WTC11 (cell line): ENCODE measurements around the gene NRXN3.

Experiments
- CREB1 ChIP-seq: sonication (generic); formaldehyde crosslinking; IDR thresholded peaks from 2 replicates; pipeline ENCODE4 v1.8.0; 2023; ENCODE audit warnings: mild to moderate bottlenecking, missing genetic modification reagents
- CTCF ChIP-seq: fragments of 200-600 bp; IDR thresholded peaks from 2 replicates; pipeline ENCODE4 v1.8.0; 2022; ENCODE audit warnings: antibody characterized with exemption
- OVOL2 ChIP-seq: fragments of 250-450 bp; sonication (Bioruptor Pico); IDR thresholded peaks from 2 replicates; pipeline ENCODE4 v1.9.0; 2021; ENCODE audit warnings: mild to moderate bottlenecking, borderline replicate concordance
- PREB ChIP-seq: sonication (generic); formaldehyde crosslinking; IDR thresholded peaks from 2 replicates; pipeline ENCODE4 v1.8.1; 2022; ENCODE audit warnings: mild to moderate bottlenecking, missing genetic modification reagents, moderate library complexity, borderline replicate concordance
- TEAD1 ChIP-seq: sonication (generic); formaldehyde crosslinking; IDR thresholded peaks from 2 replicates; pipeline ENCODE4 v1.8.0; 2022; ENCODE audit warnings: mild to moderate bottlenecking, missing genetic modification reagents
- ZNF232 ChIP-seq: sonication (generic); formaldehyde crosslinking; IDR thresholded peaks from 2 replicates; pipeline ENCODE4 v1.8.0; 2022; ENCODE audit warnings: mild to moderate bottlenecking, missing genetic modification reagents

GRCh38 chr14:79631276-79631675, 1461.1 kb downstream of the NRXN3 start:
- 0 out of 2 replicates have a peak, but pooled peaks have one; percentile 17 for TF ChIP-seq CTCF
- TF ChIP-seq TEAD1 (CRISPR knock-in tag), result no peak
- no peak for TF ChIP-seq OVOL2 (CRISPR knock-in tag)
- no peak for TF ChIP-seq ZNF232 (CRISPR knock-in tag)
- no peak for TF ChIP-seq PREB
- TF ChIP-seq CREB1 (CRISPR knock-in tag), result no peak
